GM04503 (cell line): ENCODE measurements around the gene ZKSCAN1.

Experiments used
- DNase-seq: peaks from one replicate; pipeline ENCODE4 v3.0.0-alpha.2; 2012; ENCODE audit warnings: low read depth

Gene ZKSCAN1

GRCh38 chr7:100080907-100081534 lies 65.6 kb downstream of the ZKSCAN1 start:
- no peak for DNase-seq

GRCh38 chr7:100081535-100082102 lies 66.2 kb downstream of the ZKSCAN1 start, which contains the start of gene ZNF3:
TSS of gene ZNF3 (minus strand) at chr7:100081723. CDS start at chr7:100077357, 4,366 bp downstream.
- peak; percentile 92 for DNase-seq

GRCh38 chr7:100082978-100083377 lies 67.6 kb downstream of the ZKSCAN1 start:
- no peak for DNase-seq

- no peak for DNase-seq
Observed at GRCh38 chr7:100085515-100085914, 70.1 kb downstream of the ZKSCAN1 start.

- DNase-seq = peak; percentile 99
Observed at GRCh38 chr7:100087055-100087750, 71.8 kb downstream of the ZKSCAN1 start.

- DNase-seq = no peak
Observed at GRCh38 chr7:100088095-100088620, 72.8 kb downstream of the ZKSCAN1 start.

GRCh38 chr7:100088621-100089457 lies 73.4 kb downstream of the ZKSCAN1 start, which contains the start of gene COPS6:
TSS of gene COPS6 (plus strand) at chr7:100088969. CDS start at chr7:100088991, 22 bp downstream.
- DNase-seq = no peak

GRCh38 chr7:100089458-100090196 lies 74.2 kb downstream of the ZKSCAN1 start:
- no peak for DNase-seq

- no peak for DNase-seq
Observed at GRCh38 chr7:100090527-100091410, 75.4 kb downstream of the ZKSCAN1 start.
